Neuronal stem cell (in vitro differentiated cells): ENCODE measurements around the gene RELN.

Source experiments
- DNase-seq: peaks from one replicate; pipeline ENCODE4 v3.0.0-alpha.2; 2013; ENCODE audit warnings: low spot score
- H2AFZ ChIP-seq: one replicate; pipeline ENCODE4 v1.6.1; 2013; ENCODE audit warnings: mild to moderate bottlenecking, low read length, inconsistent platforms
- H2AK5ac ChIP-seq: 2 replicates; pipeline ENCODE4 v1.6.1; 2013; ENCODE audit warnings: low read depth, mild to moderate bottlenecking, inconsistent platforms, low read length, moderate library complexity, mixed read lengths
- H2BK120ac ChIP-seq: 2 replicates; pipeline ENCODE4 v1.6.1; 2013; ENCODE audit warnings: low read depth, mild to moderate bottlenecking, inconsistent platforms, low read length, moderate library complexity, mixed read lengths
- H2BK12ac ChIP-seq: one replicate; pipeline ENCODE4 v1.6.1; 2013; ENCODE audit warnings: low read length, inconsistent platforms
- H2BK15ac ChIP-seq: 2 replicates; pipeline ENCODE4 v1.6.1; 2013; ENCODE audit warnings: mild to moderate bottlenecking, low read length, inconsistent platforms, mixed read lengths
- H2BK5ac ChIP-seq: one replicate; pipeline ENCODE4 v1.6.1; 2013; ENCODE audit warnings: inconsistent platforms, mild to moderate bottlenecking, low read length, moderate library complexity
- H3K14ac ChIP-seq: one replicate; pipeline ENCODE4 v1.6.1; 2013; ENCODE audit warnings: low read length, inconsistent platforms
- H3K18ac ChIP-seq: 2 replicates; pipeline ENCODE4 v1.6.1; 2013; ENCODE audit warnings: low read length, inconsistent platforms
- H3K23ac ChIP-seq: 2 replicates; pipeline ENCODE4 v1.6.1; 2013; ENCODE audit warnings: low read depth, mild to moderate bottlenecking, mixed read lengths, low read length, inconsistent platforms; ENCODE audit not compliant: poor library complexity
- H3K27ac ChIP-seq: replicated peaks from 3 replicates; pipeline ENCODE4 v1.5.1; 2013; ENCODE audit warnings: low read length, inconsistent platforms
- H3K27me3 ChIP-seq, 3 experiments: 2 replicates each; pipeline ENCODE4 v1.6.1; 2013; ENCODE audit warnings: low read length in 3 of 3, mild to moderate bottlenecking in 2 of 3, inconsistent platforms in 1 of 3, low read depth in 1 of 3, mixed read lengths in 1 of 3, moderate library complexity in 1 of 3; ENCODE audit not compliant: control insufficient read depth in 3 of 3, insufficient read depth in 3 of 3
- H3K36me3 ChIP-seq, 2 donors: replicated peaks in 1 of 2; 2 replicates each; pipeline ENCODE4 v1.6.1; 2013; ENCODE audit warnings: low read length in 2 of 2; ENCODE audit not compliant: control insufficient read depth in 2 of 2, insufficient read depth in 2 of 2
- H3K4ac ChIP-seq: 2 replicates; pipeline ENCODE4 v1.6.1; 2013; ENCODE audit warnings: inconsistent platforms, mild to moderate bottlenecking, low read length, moderate library complexity
- H3K4me1 ChIP-seq, 2 donors: 1 replicate in 1 of 2; 2 replicates in 1 of 2; pipeline ENCODE4 v1.6.1; 2013; ENCODE audit warnings: low read length in 2 of 2, low read depth in 1 of 2; ENCODE audit not compliant: control insufficient read depth in 2 of 2, insufficient read depth in 1 of 2
- H3K4me2 ChIP-seq: one replicate; pipeline ENCODE4 v1.6.1; 2013; ENCODE audit warnings: mild to moderate bottlenecking, low read length, inconsistent platforms; ENCODE audit not compliant: insufficient read depth, poor library complexity, severe bottlenecking
- H3K4me3 ChIP-seq, 2 donors: 2 replicates each; pipeline ENCODE4 v1.5.1; 2013; ENCODE audit warnings: low read length in 2 of 2, mild to moderate bottlenecking in 2 of 2, inconsistent platforms in 1 of 2, moderate library complexity in 1 of 2
- H3K79me1 ChIP-seq: one replicate; pipeline ENCODE4 v1.6.1; 2013; ENCODE audit warnings: low read depth, mild to moderate bottlenecking, inconsistent platforms, low read length, moderate library complexity
- H3K9ac ChIP-seq: one replicate; pipeline ENCODE4 v1.6.1; 2013; ENCODE audit warnings: mild to moderate bottlenecking, low read depth, low read length, inconsistent platforms; ENCODE audit not compliant: poor library complexity
- H3K9me3 ChIP-seq, 2 donors: replicated peaks in 1 of 2; 2 replicates each; pipeline versions ENCODE3 to v1.6.1; 2013; ENCODE audit warnings: low read length in 2 of 2, mild to moderate bottlenecking in 2 of 2, inconsistent platforms in 1 of 2, low read depth in 1 of 2, mixed read lengths in 1 of 2, moderate library complexity in 1 of 2; ENCODE audit not compliant: control insufficient read depth in 2 of 2, insufficient read depth in 1 of 2
- H4K8ac ChIP-seq: one replicate; pipeline ENCODE4 v1.6.1; 2013; ENCODE audit warnings: low read depth, mild to moderate bottlenecking, inconsistent platforms, low read length, moderate library complexity
- H4K91ac ChIP-seq: one replicate; pipeline ENCODE4 v1.6.1; 2013; ENCODE audit warnings: low read length, low read depth, mild to moderate bottlenecking, inconsistent platforms; ENCODE audit not compliant: poor library complexity
- WGBS, 2 donors: extraction: QIAGEN DNeasy Blood & Tissue Kit; methylation state at CpG; one replicate each; pipeline ENCODE4 v1.1.7; 2013; ENCODE audit warnings: missing lambda C conversion rate in 2 of 2, mixed read lengths in 1 of 2; ENCODE audit not compliant: insufficient read length in 2 of 2, insufficient replicate concordance in 1 of 2; ENCODE audit errors: extremely low coverage in 2 of 2; 5-methylcytosine and 5-hydroxymethylcytosine counted together

Gene RELN

GRCh38 chr7:104034679-104035078, 45.2 kb upstream of the RELN start:
- H3K18ac ChIP-seq: no peak overlapping the region
- no peak for DNase-seq
- no peak overlapping the region for H3K4me2 ChIP-seq
- H3K4ac ChIP-seq: no peak overlapping the region
- no peak overlapping the region for H2AFZ ChIP-seq
- no peak overlapping the region for H2AK5ac ChIP-seq
- H3K23ac ChIP-seq: no peak overlapping the region
- no peak overlapping the region for H3K9ac ChIP-seq
- H4K8ac ChIP-seq: no peak overlapping the region
- H3K4me1 ChIP-seq: no peaks in the 10 kb centered on the region
- no peaks in the 10 kb centered on the region for H3K79me1 ChIP-seq
- WGBS, 2 donors: no CpG with 5 or more reads among the region's 1 CpG
- H3K27ac ChIP-seq: no peak overlapping the region
- no peaks in the 10 kb centered on the region for H3K36me3 ChIP-seq
- peaks cover 0 to 3% (median 0%) of the 10 kb centered on the region in 3 experiments for H3K27me3 ChIP-seq
- no peak overlapping the region for H3K4me3 ChIP-seq
- H3K14ac ChIP-seq: no peak overlapping the region
- H3K9me3 ChIP-seq: no peaks in the 10 kb centered on the region
- H2BK120ac ChIP-seq: no peak overlapping the region
- H2BK15ac ChIP-seq: no peak overlapping the region
- H4K91ac ChIP-seq: no peak overlapping the region
- no peak overlapping the region for H2BK12ac ChIP-seq
- H2BK5ac ChIP-seq: no peak overlapping the region

GRCh38 chr7:104033837-104034236, 44.4 kb upstream of the RELN start:
- Histone ChIP-seq H2AFZ (no peak overlapping the region), H3K27me3 (peaks cover 0 to 2% (median 0%) of the 10 kb centered on the region in 3 experiments), H2BK5ac (no peak overlapping the region), H3K27ac (no peak overlapping the region), H3K4me2 (no peak overlapping the region), H4K8ac (no peak overlapping the region), H3K9me3 (no peaks in the 10 kb centered on the region), H2BK120ac (no peak overlapping the region), H2AK5ac (no peak overlapping the region), H2BK12ac (no peak overlapping the region), H3K79me1 (no peaks in the 10 kb centered on the region), H3K9ac (no peak overlapping the region), H3K14ac (no peak overlapping the region), H3K4ac (no peak overlapping the region), H2BK15ac (no peak overlapping the region), H3K18ac (no peak overlapping the region), H4K91ac (no peak overlapping the region), H3K4me3 (no peak overlapping the region), H3K23ac (no peak overlapping the region), H3K36me3 (no peaks in the 10 kb centered on the region), H3K4me1 (no peaks in the 10 kb centered on the region)
- no peak for DNase-seq
- no CpG with 5 or more reads among the region's 1 CpG for WGBS, 2 donors

- no peak overlapping the region for H3K4me3 ChIP-seq
- H2BK15ac ChIP-seq: no peak overlapping the region
- H2BK12ac ChIP-seq: no peak overlapping the region
- no peak overlapping the region for H3K18ac ChIP-seq
- H2AFZ ChIP-seq: no peak overlapping the region
- no peaks in the 10 kb centered on the region for H3K9me3 ChIP-seq
- WGBS, 2 donors: no CpG with 5 or more reads among the region's 5 CpGs
- H3K79me1 ChIP-seq: no peaks in the 10 kb centered on the region
- H3K4me2 ChIP-seq: no peak overlapping the region
- DNase-seq: no peak
- no peak overlapping the region for H2BK120ac ChIP-seq
- no peak overlapping the region for H3K23ac ChIP-seq
- no peak overlapping the region for H4K91ac ChIP-seq
- no peak overlapping the region for H3K4ac ChIP-seq
- H4K8ac ChIP-seq: no peak overlapping the region
- no peaks in the 10 kb centered on the region for H3K4me1 ChIP-seq
- H3K9ac ChIP-seq: no peak overlapping the region
- H3K36me3 ChIP-seq: no peaks in the 10 kb centered on the region
- H3K27me3 ChIP-seq: no peaks in the 10 kb centered on the region
- no peak overlapping the region for H3K14ac ChIP-seq
- H2BK5ac ChIP-seq: no peak overlapping the region
- H2AK5ac ChIP-seq: no peak overlapping the region
- H3K27ac ChIP-seq: no peak overlapping the region
Observed at GRCh38 chr7:104032486-104032885, 43.0 kb upstream of the RELN start.

- no peak overlapping the region for H4K8ac ChIP-seq
- no CpG with 5 or more reads among the region's 2 CpGs for WGBS, 2 donors
- no peak overlapping the region for H2BK5ac ChIP-seq
Observed at GRCh38 chr7:104029765-104030164, 40.3 kb upstream of the RELN start.

More at GRCh38 chr7:104029765-104030164, 40.3 kb upstream of the RELN start:
- Histone ChIP-seq H2BK12ac (no peak overlapping the region), H3K14ac (no peak overlapping the region), H3K4ac (no peak overlapping the region), H3K18ac (no peak overlapping the region), H3K23ac (no peak overlapping the region), H3K79me1 (no peaks in the 10 kb centered on the region), H3K27ac (no peak overlapping the region), H3K4me1 (no peaks in the 10 kb centered on the region), H3K9me3 (no peaks in the 10 kb centered on the region), H2BK15ac (no peak overlapping the region), H2BK120ac (no peak overlapping the region), H2AK5ac (no peak overlapping the region), H3K4me2 (no peak overlapping the region), H3K27me3 (no peaks in the 10 kb centered on the region), H3K9ac (no peak overlapping the region), H3K4me3 (no peak overlapping the region), H2AFZ (no peak overlapping the region), H3K36me3 (no peaks in the 10 kb centered on the region), H4K91ac (no peak overlapping the region)
- DNase-seq: no peak
